Testis (tissue), 2 donors: Measurements from ENCODE around the gene LRRC36.

Source experiments
- POLR2A ChIP-seq: fragments of 450-650 bp; IDR thresholded peaks from one replicate; pipeline ENCODE4 v1.6.1; 2017; ENCODE audit warnings: antibody characterized with exemption, mild to moderate bottlenecking, moderate library complexity
- TF ChIP-seq, protein P1 (sequence below), 3 experiments: fragments of 450-650 bp in 2 of 3; fragments of 200-600 bp in 1 of 3; sonication (generic) in 1 of 3; IDR thresholded peaks; one replicate each; pipeline ENCODE4 v1.5.1; 2016 to 2019; ENCODE audit warnings: antibody characterized with exemption in 3 of 3, mild to moderate bottlenecking in 2 of 3, moderate library complexity in 1 of 3

DNA sequence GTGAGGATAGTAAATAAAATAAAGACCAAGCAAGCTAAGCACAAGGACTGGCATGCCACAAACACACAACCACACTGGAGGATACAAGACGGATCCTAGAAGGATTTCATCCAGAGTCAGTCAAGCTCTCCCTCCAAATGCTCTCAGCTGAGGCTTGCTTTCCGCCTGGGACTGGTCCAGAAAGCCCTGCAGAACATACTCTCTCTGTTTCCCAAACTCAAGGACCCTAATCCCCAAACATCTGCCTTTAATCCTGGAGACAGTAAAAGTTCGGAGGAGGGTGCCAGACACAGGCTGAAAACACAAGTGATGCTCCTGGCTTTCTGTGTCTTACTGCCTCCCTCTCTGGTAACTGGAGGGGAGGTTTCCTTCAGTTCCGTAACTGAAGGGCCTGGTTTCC lies 99.0 kb downstream of the LRRC36 start:
- TF ChIP-seq, protein P1, sequence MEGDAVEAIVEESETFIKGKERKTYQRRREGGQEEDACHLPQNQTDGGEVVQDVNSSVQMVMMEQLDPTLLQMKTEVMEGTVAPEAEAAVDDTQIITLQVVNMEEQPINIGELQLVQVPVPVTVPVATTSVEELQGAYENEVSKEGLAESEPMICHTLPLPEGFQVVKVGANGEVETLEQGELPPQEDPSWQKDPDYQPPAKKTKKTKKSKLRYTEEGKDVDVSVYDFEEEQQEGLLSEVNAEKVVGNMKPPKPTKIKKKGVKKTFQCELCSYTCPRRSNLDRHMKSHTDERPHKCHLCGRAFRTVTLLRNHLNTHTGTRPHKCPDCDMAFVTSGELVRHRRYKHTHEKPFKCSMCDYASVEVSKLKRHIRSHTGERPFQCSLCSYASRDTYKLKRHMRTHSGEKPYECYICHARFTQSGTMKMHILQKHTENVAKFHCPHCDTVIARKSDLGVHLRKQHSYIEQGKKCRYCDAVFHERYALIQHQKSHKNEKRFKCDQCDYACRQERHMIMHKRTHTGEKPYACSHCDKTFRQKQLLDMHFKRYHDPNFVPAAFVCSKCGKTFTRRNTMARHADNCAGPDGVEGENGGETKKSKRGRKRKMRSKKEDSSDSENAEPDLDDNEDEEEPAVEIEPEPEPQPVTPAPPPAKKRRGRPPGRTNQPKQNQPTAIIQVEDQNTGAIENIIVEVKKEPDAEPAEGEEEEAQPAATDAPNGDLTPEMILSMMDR (IDR thresholded peaks at IDR 0.05): no peak
- no peak for TF ChIP-seq POLR2A
